Hypothalamus (tissue), 51 donors: ENCODE results near the gene CPT1C.
A peak's percentile ranks its signal among the peaks of the same experiment; 100 is the strongest.

ENCODE experiments used
- DNase-seq, 51 donors: peaks; one replicate each; lab custom pipeline; 2025; lab: John Stamatoyannopoulos, UW

Gene CPT1C

DNA sequence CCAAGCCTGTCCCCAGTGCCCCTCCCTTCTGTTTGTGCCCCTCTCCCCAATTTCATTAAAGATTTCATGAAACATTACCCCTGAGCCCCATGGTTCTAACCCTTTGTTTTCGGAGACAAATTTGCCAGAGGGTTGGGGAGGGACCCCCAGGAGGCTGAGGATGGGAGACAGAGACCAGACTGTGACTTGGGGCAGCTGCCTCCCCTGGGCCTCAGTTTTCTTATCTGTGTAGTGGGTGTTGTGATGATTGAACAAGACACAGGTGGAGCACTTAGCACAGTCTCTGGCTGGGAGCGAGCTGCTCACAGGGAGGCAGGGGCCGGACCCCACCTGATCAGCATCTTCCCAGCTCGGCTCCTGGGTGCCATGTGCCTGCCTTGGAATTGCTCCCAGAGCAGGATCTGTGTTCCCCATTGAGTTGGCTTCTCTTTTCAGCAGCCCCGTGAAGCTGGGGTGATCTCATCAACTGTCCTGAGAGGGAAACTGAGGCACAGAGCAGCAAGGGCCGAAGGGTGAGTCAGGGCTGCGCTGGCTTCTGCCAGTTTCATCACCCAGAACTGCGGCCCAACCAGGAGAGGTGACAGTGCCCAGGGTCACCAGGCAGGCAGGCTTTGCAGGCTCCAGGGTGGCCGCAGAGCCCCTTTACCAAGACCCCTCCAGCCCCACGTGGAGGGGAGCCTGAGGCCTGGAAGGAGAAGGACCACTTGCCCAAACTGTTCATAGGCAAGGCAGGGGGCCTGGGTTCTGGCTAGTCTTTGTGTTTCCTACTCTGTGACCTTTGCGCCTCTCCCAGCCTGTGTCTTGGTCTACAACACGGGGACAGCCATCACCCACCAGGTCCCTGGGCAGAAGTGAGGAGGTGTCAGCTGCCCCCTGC lies 32.1 kb upstream of the CPT1C start:
- DNase-seq: no peak

DNA sequence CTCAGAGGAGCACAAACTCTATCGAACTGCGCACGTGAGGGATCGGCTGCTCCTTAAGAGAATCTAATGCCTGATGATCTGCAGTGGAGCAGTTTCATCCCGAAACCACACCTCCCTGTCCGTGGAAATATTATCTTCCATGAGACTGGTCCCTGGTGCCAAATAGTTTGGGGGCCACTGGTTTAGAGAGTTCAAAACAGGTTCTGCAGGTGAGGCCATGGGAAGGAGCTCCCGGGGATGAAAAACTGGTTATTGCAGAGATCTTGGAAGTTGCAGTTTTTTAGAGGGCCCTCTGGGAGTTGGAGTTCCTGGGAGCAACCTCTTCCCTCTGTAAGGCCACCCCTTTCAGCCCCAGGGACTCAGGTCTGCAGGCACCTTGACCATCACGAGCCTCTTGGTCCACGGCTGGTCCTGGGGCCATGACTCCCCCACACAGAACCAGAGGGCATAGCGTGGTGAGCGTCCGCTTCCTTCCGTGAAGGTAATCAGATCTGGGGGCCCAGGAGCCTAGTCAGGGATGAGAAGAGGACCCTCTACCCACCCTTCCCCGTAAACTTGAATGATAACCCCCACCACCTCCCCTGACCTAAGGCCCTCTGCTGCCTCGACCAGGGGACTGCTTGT lies 30.5 kb upstream of the CPT1C start:
- DNase-seq: no peak

DNA sequence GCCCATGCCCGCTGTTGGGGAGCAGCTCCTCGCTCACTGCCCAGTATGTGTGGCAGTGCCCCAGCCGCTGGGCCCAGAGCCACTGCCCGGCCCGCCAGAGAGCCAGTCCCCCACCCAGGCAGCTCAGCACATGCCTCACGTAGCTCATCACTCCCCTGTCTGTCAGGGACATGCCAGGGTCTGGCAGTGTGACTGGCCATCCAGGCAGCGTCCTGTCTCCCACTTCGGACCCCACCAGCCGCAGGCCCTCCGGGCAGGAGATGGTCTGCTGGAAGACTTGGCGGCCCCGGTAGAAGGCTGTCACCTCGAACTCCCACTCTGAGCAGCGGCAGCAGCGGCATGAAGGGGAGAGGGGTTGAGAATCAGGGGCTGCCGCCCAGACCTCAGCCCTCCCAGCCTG lies 28.9 kb upstream of the CPT1C start:
- DNase-seq: no peak

DNA sequence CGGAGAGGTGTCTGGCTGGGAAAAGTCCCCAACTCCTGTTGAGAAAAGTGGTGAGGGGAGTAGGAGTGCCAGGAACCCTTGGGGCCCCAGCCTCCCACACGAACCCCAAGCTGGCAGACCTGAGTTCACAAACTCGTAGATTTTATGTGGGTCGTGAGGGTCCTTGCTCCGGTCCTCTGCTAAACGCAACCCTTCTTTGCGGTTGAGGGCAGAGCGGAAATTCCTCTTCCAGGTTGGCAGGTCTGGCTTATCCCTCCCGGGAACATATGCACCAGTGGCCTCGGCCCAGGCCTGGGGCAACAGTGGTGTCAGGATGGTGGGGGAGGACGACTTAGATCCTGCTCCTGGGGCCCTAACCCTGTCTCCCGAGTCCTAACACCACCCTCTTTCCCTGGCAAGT lies 27.7 kb upstream of the CPT1C start:
- DNase-seq: no peak

DNA sequence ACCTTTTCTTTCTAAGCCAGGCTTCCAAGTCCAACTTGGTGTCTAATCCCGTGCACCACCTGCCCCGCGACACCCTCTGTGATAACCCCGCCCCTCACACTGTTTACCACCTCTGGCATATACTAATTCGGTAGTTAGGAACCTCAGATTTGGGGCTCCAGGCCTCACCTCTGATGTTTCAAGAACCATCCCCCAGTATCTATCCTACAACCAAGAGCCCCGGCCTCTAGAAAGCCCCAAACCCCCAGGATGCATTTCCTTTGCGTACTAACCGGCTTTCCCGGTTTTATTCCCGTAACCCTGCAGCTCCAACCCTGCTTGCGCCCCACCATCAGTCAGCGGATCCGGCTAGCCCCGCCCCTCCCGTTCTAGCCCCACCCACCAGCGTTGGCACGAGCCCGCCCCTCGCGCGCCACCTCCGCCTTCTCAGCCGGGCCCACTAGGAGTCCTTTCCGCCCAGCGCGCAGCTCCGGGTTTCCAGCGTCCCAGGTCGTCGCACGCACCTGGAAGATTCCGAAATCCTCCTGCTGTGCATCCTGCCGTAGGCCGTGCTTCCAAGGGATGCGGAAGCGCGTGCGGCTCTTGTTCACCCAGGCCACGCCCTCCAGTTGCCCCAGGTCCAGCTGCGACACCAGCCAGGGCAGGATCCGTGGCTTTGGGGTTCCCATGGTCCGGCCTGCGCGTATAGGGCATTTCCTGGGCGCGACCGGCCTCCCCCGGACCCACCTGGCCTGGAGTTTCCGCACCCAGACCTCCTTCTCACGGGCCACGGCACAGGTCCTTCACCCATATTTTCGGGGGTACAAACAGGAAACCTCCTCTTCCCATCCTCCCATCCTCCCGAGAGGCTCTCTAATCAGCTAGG lies 26.5 kb upstream of the CPT1C start:
- DNase-seq: peak; percentile 32 to 93 (median 78)

DNA sequence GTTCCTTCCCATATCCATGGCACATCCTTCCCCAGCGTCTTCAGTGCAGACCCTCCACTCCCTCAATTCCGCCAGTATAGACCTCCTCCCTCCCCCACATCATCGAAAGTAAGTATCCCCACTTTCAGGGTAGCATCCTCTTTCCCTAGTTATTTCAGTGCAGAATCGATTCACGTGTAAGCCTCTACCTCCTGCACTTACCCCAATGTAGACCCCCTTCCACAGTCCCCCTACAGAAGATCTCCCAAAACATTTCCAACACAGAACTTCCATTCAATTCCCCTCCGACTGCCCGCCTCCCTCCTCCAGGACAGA lies 25.9 kb upstream of the CPT1C start:
- peak in 1 of 51 donors; percentile 55 for DNase-seq

DNA sequence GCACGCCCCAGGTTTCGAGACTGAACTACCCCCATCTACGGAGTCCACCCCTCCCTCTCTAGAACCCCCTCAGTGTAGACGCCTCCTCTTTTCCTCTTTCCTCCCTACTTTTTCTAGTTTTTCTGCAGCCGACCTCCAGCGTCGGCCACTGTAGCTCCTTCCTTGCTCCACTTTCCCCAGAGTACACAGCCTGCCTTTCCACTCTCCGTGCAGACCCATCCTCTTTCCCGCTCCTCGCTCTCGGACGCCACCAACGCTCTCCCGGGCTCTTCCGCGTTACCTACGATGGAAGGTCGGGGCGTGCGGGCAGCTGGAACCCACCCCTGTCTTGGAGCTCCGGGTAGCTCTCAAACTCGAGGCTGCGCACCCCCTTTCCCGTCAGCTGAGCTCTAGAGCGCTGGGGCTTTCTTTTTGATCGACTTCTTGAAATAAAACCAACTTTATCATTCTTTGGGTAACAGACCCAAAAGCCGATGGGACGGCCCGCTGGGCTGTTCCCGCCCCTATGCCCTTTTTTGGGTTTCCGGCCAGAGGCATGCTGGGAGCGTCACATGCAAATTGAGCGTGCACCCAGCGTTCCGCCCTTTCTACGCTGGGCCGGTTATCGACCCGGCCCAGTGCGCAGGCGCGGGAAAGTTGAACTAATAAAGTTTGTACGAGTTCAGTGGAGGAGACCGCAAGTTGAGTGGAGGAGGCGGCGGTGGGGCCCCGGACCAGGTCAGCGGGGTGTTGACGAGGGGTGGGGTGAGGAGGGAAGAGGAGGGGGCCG lies 25.4 kb upstream of the CPT1C start, which contains the start of the genes BCL2L12 and IRF3:
TSS of gene BCL2L12 (plus strand) at position 583 of the 769 bp plus-strand sequence. CDS start 760 bp downstream, outside the sequence.
TSS of gene IRF3 (minus strand) at position 507 of the 769 bp plus-strand sequence. CDS start 1,019 bp downstream, outside the sequence.
- DNase-seq: peak; percentile 55 to 98 (median 93)

DNA sequence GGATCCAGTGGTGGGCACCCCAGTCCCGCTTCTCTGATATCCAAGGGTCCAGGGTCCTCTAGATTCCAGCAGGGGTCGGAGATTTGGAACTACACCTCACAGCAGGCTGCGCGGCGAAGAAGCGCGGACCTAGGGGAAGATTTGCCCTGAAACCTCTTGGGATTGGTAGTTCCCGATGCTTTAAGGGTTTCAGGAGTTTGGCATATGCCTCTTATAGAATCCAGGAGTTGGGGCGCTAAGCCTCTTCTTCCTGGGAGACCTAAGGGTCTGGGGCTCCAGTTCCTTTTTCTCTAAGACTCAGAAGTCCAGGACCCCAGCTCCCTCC lies 24.8 kb upstream of the CPT1C start:
- no peak for DNase-seq

DNA sequence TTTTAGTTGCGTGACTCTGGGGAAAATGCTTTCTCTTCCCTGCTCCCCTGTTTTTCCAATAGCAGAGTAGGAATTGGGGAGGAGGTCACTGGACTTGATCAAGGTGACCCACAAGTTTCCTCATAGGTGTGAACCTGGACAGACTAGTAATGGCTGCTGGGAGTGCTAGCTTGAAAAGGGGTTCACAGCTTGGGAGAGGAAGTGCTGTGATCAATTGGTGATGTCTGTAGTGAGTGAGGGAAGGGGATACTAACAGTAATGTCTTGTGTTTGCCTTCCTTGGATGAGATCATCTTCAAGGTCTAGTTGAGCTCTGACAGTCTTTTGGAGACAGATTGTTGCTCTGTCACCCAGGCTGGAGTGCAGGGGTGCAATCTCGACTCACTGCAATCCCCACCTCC lies 23.4 kb upstream of the CPT1C start:
- DNase-seq: no peak

DNA sequence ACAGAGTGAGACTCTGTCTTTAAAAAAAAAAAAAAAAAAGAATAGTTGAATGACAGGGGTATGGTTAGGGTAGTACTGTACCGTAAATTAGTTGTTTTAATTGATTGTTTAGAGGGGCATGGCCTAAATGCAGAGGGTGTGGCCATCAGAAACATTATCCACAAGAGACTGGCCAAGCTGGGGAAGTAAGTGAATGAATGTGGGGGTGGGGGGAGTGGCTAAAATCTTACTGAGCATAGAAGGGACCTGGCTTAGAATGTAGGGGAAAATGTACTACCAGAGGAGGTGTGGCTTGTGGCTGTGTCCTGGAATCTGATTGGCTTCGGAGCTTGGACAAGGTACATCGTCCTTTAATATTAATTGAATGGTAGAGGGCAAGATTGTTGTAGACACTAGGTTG lies 21.4 kb upstream of the CPT1C start:
- DNase-seq: no peak

DNA sequence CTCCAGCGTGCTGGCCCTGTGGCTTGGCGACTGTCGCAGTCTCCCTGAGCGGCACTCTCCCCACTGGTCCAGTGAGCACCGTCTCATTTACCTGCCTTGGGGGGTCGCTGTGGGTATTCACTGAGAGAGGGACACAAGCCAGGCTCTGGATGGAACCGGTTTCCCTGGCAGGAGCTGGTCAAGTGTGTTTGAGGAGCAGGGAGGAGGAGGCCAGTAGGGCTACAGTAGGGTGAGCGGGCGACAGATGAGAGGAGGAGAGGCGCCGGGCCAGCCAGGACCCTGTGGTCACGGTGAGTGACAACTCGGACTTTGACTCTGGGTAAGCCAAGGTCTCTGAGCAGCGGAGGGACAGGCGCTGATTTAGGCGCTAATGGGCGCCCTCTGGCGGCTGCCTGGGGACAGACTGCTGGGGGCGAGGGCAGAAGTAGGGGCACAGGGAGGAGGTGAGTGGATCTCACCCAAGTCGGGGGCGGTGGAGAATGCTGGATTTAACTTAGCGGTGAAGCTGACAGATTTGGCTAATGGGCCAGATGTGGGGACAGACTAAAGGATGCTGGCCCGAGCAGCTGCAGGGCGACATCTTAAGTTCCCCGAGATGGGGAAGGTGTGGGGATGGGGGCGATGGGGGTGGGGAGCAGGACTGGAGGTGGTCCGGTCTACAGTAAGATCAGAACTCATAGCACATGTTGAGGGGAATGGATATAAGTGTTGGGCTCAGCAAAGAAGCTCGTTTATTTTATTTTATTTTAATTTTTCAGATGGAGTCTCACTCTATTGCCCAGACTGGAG lies 18.6 kb upstream of the CPT1C start:
- peak in 49 of 51 donors; percentile 5 to 80 (median 56) for DNase-seq

DNA sequence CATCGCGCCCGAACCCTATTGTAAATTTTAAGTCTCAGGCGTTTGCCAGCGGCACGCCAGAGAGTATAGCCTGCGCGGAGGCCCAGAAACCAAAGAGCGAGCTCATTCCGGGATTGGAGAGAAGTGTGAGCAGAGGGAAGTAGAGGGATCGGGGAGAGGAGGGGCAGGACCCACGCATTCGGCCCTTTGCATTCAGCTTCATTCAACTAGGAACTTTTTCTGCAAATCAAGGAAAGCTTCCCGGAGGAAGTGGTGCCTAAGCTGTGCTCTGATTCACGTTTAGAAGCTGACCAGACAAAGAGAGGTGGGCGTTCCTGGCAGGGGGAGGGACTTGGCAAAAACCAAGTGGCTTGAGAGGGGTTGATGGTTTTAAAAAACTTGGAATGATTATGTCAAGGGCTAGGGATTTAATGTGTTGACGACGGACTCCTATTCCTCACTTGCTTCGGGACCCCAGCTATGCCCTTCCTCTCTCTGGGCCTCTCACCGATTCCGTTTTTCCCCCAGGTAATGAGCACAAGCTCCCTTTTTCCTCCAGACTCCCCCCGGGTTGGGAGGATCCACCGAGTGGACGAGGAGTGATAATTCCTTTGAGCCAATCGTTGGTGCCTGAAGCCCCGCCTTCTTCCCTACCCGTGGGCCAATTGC lies 14.7 kb upstream of the CPT1C start:
- peak in 30 of 51 donors; percentile 64 to 99 (median 82) for DNase-seq

DNA sequence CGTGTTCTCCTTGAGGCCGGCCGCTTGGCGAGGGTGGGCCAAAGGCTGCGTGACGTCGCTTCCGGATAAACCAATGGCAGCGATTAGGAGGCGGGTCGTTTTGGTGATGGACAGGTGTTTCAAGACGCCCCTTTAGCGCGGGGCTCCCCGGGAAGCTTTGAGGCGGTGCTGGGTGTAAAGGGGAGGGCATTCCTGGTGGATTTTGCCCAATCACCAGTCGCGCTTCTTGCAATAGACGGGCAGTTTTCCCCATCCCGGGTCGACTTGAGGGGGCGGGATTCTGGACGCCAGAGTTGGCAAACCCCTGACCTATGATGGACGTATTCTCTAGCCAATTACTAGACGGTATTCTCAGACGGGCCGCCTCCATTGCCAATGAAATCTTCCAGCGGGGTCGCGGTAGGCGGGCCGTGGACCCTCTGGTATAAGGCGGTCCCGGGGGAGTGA lies 14.1 kb upstream of the CPT1C start:
- DNase-seq: peak; percentile 84 to 100 (median 100)

DNA sequence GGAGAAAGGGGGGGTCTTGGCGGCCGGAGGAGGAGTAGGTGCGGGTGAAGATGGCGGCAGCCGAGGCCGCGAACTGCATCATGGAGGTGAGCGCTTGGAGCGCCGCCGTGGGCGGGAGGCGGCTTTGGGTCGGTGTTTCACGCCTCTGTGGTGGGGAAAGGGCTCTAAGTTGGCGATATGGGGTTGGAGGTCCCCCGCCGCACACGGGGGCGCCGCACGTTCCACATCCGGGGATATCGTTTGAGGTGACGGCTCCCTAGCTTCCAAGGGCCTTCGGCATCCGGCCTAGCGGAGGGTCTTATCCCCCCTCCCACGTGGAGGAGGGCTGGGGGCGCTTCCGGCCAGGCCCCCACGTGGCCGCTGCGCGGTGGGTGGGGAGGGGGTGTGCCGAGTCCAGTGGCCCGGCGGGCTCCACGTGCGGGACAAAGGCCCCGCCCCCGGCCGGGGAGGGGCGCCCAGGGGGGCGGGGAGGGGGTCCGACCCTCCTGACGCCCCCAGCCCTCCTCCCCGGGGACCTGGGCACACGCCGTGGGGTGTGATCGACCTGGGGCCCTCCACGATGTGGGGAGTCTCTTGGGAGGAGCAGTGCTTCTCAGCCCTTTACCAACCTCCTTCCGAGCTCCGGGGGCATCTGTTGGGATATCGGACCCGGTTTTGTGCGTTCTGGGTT lies 13.6 kb upstream of the CPT1C start, which contains the start of gene PRMT1:
TSS of gene PRMT1 (plus strand) at position 41 of the 670 bp plus-strand sequence. CDS start at position 51, 10 bp downstream.
- peak in 20 of 51 donors; percentile 34 to 65 (median 52) for DNase-seq

DNA sequence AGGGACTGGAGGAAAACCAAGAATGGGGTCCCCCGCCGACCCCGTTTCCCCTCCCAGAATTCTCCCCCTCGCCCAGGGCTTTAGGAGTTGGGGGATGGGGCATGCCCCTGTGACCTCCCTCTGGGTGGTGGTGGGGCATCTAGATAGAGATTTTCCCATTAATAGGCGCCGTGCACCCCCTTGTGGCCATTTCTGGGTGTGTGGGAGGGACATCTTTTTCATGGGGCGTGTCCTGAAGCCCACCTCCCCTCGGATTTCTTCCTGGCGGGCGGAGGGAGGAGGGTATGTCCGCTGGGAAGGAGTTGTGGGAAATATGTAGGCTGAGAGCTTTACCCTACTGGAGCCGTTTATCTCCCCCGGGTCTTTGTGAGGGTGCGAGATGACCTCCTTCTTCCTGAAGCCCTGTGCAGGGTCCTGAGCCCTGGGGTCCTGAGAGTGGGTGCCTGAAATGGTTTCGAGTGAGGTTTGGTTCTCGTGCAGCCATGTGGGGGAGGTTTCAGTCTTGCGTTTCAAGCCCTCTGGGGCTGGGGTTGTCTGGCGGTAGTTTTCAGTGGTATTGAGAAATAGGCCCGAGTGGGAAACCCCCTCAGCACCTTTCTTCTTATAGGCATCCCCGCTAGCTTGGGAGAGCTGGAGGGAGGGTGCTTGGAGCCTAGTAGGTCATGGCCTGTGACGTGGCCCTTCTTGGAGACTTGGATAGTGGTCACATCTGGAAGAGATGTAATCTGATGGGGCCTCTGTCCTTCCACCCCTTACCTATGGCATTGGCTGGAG lies 12.8 kb upstream of the CPT1C start:
- peak in 39 of 51 donors; percentile 10 to 73 (median 40) for DNase-seq

DNA sequence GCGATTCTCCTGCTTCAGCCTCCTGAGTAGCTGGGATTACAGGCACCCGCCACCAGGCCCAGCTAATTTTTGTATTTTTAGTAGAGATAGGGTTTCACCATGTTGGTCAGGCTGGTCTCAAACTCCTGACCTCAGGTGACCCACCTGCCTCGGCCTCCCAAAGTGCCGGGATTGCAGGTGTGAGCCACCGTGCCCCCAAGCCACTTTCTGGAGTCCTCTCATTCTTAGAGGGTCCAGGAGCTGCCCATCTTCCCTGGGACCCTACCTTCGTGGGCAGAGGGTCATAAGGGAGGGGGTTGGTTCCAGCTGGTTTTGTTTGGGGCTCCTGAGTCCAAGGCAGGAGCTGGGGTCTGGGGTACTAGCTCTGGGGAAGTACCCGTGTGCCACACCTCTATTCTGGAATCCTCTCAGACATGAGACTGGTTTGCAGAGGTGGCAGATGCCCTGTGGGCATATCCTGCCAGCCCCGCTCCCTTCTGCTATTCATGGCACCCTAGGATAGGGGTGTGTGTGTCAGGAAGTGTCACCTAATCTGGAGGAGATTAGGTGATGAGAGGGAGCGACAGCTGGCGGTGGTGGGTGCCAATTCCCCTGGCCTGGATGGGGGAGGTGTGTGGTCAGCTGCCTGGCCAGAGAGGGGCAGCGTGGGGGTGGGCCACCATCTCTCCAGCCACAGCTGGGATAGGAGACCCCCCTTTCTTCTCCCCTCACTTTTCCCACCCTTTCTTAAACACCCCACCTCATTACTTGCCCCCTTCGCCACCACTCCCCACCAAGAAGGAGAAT lies 11.7 kb upstream of the CPT1C start:
- no peak for DNase-seq
